ENCODE data around the gene CARD11.

Gene CARD11

DNA sequence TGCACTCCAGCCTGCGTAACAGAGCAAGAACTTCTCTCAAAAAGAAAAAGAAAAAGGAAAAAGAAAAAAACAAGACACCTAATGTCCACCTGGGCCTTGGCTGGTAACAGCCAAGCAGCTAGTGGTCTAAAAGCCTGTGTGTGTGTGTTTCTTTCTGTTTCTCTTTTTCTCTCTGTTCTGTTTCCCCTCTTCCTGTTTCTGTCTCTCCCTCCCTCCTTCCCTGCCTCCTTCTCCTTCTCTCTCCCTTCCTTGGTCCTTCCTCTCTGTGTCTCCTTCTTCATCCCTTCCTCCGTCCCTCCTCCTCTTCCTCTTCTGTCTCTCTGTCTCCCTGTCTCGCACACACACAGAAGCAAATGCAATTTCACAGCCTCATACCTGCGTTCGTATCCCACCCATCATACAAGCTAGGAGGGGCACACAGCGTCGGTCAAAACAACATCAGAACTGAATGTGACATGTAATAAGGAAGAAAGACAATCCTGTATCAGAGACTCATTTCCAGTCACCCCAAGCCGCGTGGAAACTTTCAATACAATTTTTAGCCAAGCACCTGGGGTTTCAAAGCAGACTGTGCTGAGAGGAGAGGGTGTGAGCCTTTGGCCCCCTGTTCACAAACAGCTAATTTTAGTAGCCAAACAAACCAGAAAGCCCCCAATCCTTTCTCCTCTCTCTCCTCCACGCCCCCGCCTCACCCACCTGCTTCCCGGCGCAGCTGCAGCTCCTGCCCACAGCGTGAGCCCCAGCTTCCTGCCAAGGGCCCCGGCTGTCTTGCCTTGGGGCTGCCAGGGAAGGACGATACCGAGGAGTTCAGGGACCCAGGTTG is 149.3 kb downstream of the CARD11 start:
- DNase-seq: no peak

DNA sequence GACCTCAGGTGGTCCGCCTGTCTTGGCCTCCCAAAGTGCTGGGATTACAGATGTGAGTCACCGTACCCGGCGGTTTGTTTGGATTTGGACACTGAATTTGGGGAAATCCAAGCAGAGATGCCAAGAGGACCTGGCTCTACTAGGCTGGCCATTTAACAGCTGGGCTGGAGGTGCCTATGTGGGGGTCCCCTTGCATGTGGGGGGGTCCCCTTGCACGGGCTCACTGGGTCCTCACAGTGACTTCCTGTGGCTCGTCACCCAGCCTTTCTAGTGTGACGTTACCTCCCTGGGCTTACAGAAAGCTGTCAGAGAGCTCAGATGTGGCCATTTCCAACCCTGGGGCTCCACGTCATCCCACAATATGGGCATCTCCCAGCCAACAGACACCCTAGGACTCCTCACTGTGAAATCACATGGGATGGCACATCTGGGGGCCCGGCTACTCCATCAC is 150.2 kb downstream of the CARD11 start:
- DNase-seq: no peak

- DNase-seq: no peak
Measured at GRCh38 chr7:2892549-2892948, 151.1 kb downstream of the CARD11 start.

DNA sequence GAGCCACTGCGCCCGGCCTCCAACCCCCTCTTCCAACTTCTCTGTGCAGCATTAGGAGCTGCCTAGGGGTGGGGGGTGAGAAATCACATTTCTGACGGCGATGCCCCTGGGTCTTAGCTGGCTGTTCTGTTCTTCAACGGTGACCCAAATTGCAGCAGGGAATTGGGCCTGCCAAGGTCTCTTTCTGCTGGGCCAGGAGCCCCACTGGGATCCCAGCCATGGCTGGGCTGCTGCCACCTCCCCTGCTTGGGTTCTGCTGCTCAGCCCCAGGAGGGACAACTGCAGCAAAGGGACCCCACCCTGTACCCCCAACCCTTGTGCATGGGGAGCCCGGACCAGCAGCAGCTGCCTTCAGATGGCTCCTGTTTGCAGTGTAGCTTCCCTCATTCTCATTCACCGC is 155.9 kb downstream of the CARD11 start:
- DNase-seq: no peak

DNA sequence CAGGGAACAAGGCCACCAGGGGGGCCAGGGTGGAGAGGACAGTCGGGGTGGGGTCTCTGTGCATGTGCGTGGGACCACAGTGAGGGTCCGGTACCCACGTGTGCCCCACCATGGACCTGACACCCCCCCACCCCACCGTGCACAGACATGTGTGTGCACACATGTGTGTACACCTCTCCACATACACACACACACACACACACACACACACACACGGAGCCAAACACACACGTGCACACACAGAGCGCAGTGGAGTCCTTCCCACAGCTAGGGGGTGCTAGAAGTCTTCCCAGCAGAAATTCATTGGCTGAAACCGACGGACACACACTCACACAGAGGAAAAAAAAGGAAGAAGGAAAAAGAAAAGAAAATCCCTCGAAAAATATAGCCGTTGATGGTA is 156.8 kb downstream of the CARD11 start:
- no peak for DNase-seq

- no peak for DNase-seq
Measured at GRCh38 chr7:2886391-2886790, 157.3 kb downstream of the CARD11 start.

DNA sequence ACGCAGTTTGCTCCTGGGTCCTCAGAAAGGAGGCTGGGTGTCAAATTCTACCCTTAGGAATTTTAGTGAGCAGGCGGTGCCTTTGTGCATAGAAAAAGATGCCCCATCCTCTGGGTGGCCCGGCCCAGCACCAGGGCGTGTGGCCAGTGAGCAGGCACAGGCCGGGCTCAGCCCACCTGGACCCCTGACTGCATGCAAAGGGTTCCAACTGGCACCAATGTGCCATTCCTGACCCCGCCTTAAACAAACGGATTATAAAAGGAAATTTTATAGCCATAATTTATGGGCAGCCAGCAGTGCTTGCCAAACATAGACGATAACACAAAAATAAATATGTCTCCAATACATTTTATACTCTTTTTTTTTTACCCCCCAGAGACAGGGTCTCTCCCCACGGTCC is 159.5 kb downstream of the CARD11 start:
- no peak for DNase-seq

DNA sequence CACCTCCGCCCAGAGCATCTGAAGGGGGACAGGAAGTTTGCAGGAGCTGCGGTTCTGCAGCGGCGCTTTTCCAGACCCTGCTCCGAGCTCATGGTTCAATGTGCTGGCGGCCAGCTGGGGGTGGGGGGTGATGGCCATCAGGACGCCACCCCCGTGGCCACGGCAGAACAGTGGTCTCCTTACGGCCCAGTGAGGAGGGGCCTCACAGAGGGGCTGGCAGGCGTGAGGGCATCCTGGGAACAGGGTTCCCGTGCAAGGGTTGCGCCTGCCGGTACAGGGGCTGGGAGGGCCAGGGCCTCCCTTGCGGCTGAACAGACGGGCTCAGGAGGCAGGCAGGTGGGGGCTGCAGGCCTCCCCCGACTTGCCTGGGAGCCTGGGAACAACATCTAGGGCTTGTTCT is 160.6 kb downstream of the CARD11 start:
- no peak for DNase-seq

- DNase-seq: no peak
Measured at GRCh38 chr7:2882111-2882510, 161.6 kb downstream of the CARD11 start.

DNA sequence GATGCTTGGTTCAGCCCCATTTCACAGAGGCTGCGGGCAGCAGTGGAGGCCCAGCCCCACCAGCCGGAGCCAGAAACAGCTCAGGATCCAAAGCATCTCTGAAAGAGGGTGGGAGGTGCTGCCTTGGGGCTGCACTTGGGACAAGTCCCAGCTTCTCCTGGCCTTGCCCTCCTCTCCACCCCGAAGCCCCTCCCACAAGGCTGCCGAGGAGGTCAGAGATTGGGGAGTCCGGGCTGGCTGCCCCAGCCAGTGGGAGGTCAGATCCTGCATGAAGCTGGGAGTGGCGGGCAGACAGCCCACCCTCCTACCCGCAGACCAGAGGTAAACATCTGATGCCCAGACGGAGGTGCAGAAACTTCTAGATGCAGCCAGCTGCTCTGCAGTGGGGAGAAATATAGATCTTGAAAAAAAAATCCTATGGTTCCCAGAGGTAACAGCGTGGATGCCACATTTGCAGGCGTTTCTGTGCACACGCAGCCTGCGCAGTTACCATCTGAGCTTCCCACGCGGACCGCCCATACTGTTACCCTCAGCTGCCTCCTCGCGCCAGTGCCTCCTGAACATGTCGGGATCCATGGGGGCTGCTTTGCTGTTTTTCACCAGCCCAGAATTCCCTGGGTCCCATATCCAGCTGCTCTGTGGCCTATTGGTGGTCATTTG is 162.7 kb downstream of the CARD11 start:
- DNase-seq: no peak

DNA sequence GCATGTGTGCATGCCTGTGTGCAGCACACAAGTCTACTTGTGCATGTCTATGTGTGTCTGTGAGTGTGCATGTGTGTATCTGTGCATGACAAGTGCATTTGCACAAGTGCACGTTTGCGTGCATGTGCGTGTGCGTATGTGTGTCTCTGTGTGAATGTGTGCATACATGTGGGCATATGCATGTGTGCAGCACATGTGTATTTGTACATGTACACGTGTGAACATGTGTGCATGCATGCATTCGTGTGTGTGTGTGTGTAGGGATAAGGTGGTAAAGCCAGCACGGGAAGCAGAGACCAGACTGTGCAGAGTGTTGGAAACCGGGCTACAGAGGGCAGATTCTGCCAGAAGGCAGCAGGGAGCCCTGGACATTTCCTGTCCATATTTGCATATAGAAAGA is 163.6 kb downstream of the CARD11 start:
- no peak for DNase-seq

GRCh38 chr7:2879354-2879753 is 164.3 kb downstream of the CARD11 start:
- DNase-seq: no peak

GRCh38 chr7:2878306-2878705 is 165.4 kb downstream of the CARD11 start:
- no peak for DNase-seq

GRCh38 chr7:2876031-2876731 is 167.5 kb downstream of the CARD11 start:
- no peak for DNase-seq

DNA sequence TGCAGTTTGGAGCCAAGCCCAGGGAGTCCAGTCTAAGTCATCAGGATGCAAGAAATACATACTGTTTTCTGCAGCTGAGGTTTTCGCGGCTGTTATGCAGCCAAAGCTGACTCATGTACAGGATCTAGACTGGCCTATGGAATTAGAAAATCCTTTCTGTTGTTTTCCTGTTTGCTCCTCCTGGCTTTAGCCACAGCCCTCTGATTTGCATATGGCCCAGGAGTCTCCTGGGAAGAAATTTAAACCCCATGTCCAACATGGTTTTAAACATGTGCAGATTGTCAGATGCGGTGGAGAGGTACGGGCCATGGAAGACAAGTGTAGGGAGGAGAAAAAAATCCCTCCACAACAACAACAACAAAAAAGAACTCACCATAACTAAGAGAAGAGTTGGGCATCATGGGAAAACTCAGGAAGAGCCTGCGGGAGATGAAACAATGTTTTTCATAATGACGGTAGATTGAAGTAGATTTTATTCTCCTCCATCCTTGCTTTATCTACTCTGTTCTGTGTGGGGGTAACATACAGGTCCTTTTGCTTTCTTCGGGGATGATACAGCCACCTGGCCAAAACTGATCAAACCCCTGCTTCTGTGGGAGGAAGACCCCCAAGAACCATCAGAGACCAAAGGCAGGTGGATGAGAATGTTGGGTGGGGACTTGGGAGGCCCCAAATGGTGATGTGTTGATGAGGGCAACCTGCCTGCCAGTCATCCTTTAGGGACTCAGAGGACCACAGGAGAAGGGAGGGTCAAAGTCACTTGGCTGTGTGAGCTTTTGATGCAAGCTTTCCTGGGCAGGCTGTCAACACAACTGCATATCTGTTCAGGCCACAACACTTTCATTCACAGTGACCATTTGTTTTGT is 169.7 kb downstream of the CARD11 start:
- no peak for DNase-seq

- DNase-seq: no peak
Measured at GRCh38 chr7:2873146-2873545, 170.5 kb downstream of the CARD11 start.

DNA sequence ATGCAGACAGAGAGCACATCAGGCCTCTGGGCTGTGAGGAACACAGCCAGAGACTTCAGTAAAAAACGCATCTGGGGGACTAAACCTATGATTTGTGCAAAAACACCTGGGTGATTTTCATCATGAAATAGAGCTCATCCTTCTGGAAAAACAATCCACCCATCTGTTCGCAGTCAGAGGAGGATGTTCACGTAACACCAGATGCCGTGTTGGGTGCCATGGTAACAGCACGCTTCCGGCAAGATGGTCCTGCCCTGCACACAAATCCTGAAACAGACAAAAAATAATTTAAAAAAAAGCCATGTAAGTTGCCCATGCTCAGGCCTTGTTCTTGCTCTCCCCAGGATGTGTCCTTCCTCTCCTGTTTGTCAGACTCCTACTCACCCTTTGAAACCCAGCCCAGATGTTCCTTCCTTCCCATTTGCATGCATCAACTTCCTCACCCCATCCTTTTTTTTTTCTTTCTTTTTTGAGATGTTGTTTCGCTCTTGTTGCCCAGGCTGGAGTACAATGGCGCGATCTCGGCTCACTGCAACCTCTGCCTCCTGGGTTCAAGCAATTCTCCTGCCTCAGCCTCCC is 171.3 kb downstream of the CARD11 start:
- DNase-seq: no peak

DNA sequence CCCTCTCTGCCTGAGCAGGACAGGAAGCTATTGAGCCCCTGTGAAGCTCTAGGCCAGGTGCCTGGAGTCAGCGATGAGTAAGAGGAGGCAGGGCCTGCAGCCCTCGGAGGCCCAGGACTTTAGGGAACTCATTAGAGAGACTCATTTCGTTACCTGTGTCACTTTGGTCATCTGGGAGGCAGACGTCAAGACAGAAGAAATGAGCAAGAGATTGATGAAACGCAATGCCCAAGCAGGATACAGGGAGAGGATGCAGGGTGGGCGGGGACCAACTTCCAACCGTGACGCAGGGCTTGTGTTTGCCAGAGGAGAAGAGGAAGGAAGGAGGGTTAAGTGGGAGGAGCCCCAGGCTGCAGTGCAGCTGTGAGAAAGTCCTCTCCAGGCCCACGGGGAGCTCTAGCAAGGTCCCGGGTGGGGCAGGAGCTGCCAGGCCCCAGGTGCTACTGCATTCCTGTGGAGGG is 173.2 kb downstream of the CARD11 start:
- DNase-seq: no peak

- DNase-seq: no peak
Measured at GRCh38 chr7:2869981-2870380, 173.7 kb downstream of the CARD11 start.

GRCh38 chr7:2866601-2867000 is 177.1 kb downstream of the CARD11 start:
- no peak for DNase-seq

DNA sequence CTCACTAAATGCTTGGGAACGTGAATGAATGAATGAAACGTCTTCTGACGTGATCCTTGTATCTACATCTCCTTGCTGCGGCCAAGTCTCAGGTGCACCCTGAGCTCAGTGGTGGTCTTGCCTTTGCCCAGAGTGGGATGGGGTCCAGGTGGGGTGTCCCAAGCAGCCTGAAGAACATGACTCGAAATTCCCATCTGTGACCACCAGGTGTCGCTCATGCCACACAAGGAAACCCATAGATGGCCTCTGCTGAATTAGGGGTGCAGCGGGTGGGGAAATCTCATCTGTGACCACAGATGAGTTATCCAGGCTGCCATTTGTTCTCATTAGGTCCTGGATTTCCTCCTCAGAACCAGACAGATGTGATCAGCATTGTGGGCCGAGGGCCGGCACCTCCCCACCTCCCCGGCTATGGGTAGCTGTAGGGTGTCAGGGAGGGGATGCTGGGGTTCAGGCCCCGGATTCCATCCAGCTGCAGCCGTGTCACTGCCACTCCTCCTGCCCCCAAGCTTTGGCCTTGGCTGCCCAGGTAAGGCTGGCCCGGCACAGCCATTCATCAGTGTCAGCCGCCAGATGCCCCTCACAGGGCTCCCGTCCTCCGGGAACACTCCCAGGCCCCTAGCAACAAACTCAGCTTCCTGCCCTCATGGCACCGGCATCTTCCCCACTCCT is 178.5 kb downstream of the CARD11 start:
- peak in 1 of 2 experiments; percentile 9 for DNase-seq

All from cerebellar nuclear complex (tissue), 1 donor.